SIG-M5 (cell line): ENCODE measurements around the gene AKAP8L.

Source experiments
- DNase-seq: peaks from one replicate; lab custom pipeline; 2025; lab: John Stamatoyannopoulos, UW

Gene AKAP8L

GRCh38 chr19:15448778-15449619 lies 30.2 kb upstream of the AKAP8L start:
- no peak for DNase-seq

GRCh38 chr19:15448044-15448777 lies 29.4 kb upstream of the AKAP8L start:
- DNase-seq, result no peak

- DNase-seq, result no peak
Observed at GRCh38 chr19:15447057-15447456, 28.3 kb upstream of the AKAP8L start.

GRCh38 chr19:15445807-15446376 lies 27.1 kb upstream of the AKAP8L start:
- no peak for DNase-seq

GRCh38 chr19:15445227-15445605 lies 26.4 kb upstream of the AKAP8L start:
- DNase-seq, result no peak

- DNase-seq, result no peak
Observed at GRCh38 chr19:15444505-15445226, 25.9 kb upstream of the AKAP8L start.

- DNase-seq, result no peak
Observed at GRCh38 chr19:15443838-15444237, 25.1 kb upstream of the AKAP8L start.

- no peak for DNase-seq
Observed at GRCh38 chr19:15443325-15443724, 24.5 kb upstream of the AKAP8L start.

- DNase-seq, result no peak
Observed at GRCh38 chr19:15442142-15442920, 23.5 kb upstream of the AKAP8L start.

- no peak for DNase-seq
Observed at GRCh38 chr19:15441317-15441716, 22.5 kb upstream of the AKAP8L start.

- DNase-seq, result no peak
Observed at GRCh38 chr19:15439821-15440641, 21.2 kb upstream of the AKAP8L start.

- no peak for DNase-seq
Observed at GRCh38 chr19:15439078-15439799, 20.5 kb upstream of the AKAP8L start.

GRCh38 chr19:15438577-15438976 lies 19.8 kb upstream of the AKAP8L start:
- DNase-seq, result no peak

GRCh38 chr19:15438124-15438496 lies 19.3 kb upstream of the AKAP8L start:
- no peak for DNase-seq

GRCh38 chr19:15437355-15438123 lies 18.8 kb upstream of the AKAP8L start:
- no peak for DNase-seq

GRCh38 chr19:15436826-15437110 lies 18.0 kb upstream of the AKAP8L start:
- DNase-seq, result no peak

- DNase-seq, result no peak
Observed at GRCh38 chr19:15436012-15436825, 17.4 kb upstream of the AKAP8L start.

GRCh38 chr19:15433519-15434069 lies 14.8 kb upstream of the AKAP8L start:
- no peak for DNase-seq
